ENCODE measurements around the gene DLL1. TPM values are rescaled to one million over a fixed set of nuclear protein-coding genes. Genes with fewer than 3 reads are reported as not detected.

The DLL1 gene
- total RNA-seq, 1 experiment from 2014 or later, result 0.84 TPM

DNA sequence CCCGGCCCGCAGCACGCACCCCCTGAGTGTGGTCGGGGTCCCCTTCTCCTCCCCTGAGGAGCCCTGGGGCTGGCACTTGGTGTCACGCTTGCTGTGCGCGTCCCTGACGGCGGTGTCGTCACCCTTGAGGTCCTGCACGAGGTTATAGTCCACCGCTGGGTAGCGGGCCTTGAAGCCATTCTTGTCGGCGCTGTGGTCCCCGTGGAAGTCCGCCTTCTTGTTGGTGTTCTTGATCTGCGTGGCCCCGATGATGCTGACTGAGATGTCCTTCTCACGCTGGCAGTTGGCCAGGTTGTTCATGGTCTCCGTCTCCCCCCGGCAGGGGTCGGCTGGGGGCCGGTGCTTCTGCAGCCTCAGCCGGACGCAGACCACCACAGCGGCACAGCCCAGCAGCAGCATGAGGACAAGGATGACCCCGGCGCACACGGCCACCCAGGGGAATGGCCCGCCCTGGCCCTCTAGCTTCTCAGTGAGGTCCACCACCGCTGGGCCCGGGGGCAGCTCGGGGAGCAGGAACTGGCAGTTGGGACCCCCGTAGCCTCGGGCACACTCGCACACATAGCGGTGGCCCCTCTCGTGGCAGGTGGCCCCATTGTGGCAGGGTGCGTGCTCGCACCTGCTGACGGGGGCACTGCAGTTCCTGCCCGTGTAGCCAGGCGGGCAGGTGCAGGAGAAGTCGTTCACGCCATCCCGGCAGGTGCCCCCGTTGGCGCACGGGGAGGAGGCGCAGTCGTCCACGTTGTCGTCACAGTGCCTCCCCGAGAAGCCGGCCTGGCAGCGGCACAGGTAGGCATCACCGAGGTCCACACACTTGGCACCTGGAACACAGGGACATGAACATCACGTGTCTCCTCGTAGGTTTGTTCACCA lies 7.4 kb downstream of the DLL1 start:
- Histone ChIP-seq H3F3A (ENCODE audit: low read length, unreplicated experiment) (no peaks in the 10 kb centered on the region), H3K9me3 (ENCODE audit: low read length) (no peaks in the 10 kb centered on the region), H3K27me3 (ENCODE audit: low read length) (no peaks in the 10 kb centered on the region), H3K36me3 (ENCODE audit: low read depth, low read length) (no peaks in the 10 kb centered on the region), H3K9me2 (replicated peaks; ENCODE audit: low read length) (no peaks in the 10 kb centered on the region), H3K4me1 (ENCODE audit: insufficient read depth, low read length) (peaks cover 18% of the 10 kb centered on the region; the same call in 1 of the 2 replicates), H2AFZ (ENCODE audit: low read length) (no peak overlapping the region), H3K27ac (ENCODE audit: low read length) (no peak overlapping the region), H4K20me1 (ENCODE audit: low read length) (no peaks in the 10 kb centered on the region), H3K79me2 (ENCODE audit: low read length) (no peaks in the 10 kb centered on the region), H3K9ac (ENCODE audit: low read length) (no peak overlapping the region), H3K4me3 (ENCODE audit: low read length) (no peak overlapping the region), H3K4me2 (ENCODE audit: low read length) (no peak overlapping the region)
- intact Hi-C loops (cut with micrococcal nuclease), result no loop called here
- CTCF ChIA-PET, result no interaction called here
- POLR2A ChIA-PET (ENCODE audit: unreplicated experiment), result no interaction called here
- no peak for TF ChIP-seq EZH2 (IDR thresholded peaks at IDR 0.05; ENCODE audit: low read length, unreplicated experiment)
- no TSS peak for BruUV-seq (replicated peaks)
- ATAC-seq (no peak), DNase-seq (no peak)

DNA sequence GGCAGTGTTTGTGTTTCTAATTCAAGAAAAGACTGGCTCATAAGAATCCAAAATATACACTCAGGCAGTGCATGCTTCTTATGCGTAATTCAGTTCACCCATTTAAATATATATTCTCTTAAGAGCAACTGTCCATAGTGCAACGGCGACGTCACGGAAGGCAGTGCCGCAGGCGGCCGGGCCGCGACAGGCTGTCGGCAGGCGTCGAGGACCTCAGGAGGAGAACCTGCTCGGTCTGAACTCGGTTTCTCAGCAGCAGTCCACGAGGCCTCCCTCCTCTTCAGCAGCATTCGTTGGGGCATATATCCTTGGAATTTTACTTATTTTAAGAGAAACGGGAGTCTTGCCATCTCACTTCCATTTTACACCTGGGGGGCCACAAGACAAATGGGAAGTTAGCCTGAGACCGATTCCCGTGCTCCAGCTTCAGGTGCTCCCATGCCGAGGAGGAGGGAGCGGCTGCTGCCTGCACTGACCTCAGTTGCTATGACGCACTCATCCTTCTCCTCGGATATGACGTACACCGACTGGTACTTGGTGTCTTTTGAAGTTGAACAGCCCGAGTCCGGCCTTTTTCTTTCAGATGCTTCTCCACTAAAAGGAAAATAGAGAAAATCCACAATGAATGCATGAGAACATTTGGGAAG lies 8.2 kb downstream of the DLL1 start:
- Histone ChIP-seq H3K4me3 (ENCODE audit: low read length) (no peak overlapping the region), H3K9ac (ENCODE audit: low read length) (no peak overlapping the region), H3K79me2 (ENCODE audit: low read length) (no peaks in the 10 kb centered on the region), H4K20me1 (ENCODE audit: low read length) (no peaks in the 10 kb centered on the region), H3K4me1 (ENCODE audit: insufficient read depth, low read length) (peaks cover 18% of the 10 kb centered on the region; the same call in 1 of the 2 replicates), H3K4me2 (ENCODE audit: low read length) (no peak overlapping the region), H3K9me3 (ENCODE audit: low read length) (no peaks in the 10 kb centered on the region), H3K27ac (ENCODE audit: low read length) (no peak overlapping the region), H3K9me2 (replicated peaks; ENCODE audit: low read length) (no peaks in the 10 kb centered on the region), H3K27me3 (ENCODE audit: low read length) (no peaks in the 10 kb centered on the region), H3K36me3 (ENCODE audit: low read depth, low read length) (no peaks in the 10 kb centered on the region), H3F3A (ENCODE audit: low read length, unreplicated experiment) (no peaks in the 10 kb centered on the region), H2AFZ (ENCODE audit: low read length) (no peak overlapping the region)
- ChIA-PET POLR2A (ENCODE audit: unreplicated experiment) (no interaction called here), CTCF (no interaction called here)
- no peak for TF ChIP-seq EZH2phosphoT487 (IDR thresholded peaks at IDR 0.05; ENCODE audit: borderline replicate concordance, low read length)
- no peak for TF ChIP-seq EZH2 (IDR thresholded peaks at IDR 0.05; ENCODE audit: low read length, unreplicated experiment)
- TF ChIP-seq, protein P1, sequence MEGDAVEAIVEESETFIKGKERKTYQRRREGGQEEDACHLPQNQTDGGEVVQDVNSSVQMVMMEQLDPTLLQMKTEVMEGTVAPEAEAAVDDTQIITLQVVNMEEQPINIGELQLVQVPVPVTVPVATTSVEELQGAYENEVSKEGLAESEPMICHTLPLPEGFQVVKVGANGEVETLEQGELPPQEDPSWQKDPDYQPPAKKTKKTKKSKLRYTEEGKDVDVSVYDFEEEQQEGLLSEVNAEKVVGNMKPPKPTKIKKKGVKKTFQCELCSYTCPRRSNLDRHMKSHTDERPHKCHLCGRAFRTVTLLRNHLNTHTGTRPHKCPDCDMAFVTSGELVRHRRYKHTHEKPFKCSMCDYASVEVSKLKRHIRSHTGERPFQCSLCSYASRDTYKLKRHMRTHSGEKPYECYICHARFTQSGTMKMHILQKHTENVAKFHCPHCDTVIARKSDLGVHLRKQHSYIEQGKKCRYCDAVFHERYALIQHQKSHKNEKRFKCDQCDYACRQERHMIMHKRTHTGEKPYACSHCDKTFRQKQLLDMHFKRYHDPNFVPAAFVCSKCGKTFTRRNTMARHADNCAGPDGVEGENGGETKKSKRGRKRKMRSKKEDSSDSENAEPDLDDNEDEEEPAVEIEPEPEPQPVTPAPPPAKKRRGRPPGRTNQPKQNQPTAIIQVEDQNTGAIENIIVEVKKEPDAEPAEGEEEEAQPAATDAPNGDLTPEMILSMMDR (conservative IDR thresholded peaks at IDR 0.05; ENCODE audit: low read depth, low read length), result no peak
- no peak for ATAC-seq
- BruUV-seq (replicated peaks), result no TSS peak
- DNase-seq, result no peak
- intact Hi-C loops (cut with micrococcal nuclease), result no loop called here

DNA sequence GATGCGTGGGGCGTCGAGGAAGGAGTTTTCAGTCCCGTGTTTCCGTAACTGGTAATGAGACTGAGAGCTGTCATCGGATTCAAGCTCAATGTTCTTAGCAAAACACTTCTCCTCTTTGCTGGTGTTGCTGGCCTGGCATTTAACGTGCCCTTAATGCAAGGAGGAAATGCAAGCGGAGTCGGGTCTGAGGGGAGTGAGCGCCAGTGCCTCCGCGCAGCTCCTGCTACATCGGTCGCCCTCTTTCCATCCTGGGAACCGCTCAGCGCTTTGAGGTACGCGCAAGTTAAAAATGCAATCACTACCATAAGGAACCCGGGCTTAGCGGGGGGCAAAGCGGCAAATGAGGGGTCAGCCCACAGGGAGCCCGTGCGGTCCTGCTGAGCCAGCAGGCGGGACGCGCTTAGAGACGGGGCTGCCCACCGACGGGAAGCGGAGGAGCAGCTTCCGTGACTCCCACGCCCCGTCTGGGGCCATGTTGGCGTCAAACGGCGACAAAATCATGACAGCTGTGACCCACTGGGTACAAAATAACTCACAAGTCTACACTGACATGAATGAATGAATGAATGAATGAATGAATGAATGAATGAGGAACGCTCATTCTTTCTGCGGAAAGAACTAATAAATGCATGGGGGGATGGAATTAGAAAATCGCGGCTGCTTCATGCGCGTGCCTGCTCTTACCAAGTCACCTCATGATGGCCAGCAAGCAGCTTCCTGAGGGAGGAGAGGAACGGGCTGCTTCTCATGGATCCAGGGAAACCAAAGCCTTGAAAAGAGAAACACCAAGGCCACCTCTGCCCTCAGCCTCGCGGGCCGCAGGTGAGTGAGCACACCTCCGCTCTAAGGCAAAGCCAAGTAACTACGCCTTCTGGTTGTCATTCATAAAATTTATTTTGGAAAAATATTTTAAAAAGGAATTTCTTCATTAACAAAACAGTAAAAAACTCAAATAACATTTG lies 9.3 kb downstream of the DLL1 start:
- Histone ChIP-seq H3K9ac (ENCODE audit: low read length) (no peak overlapping the region), H2AFZ (ENCODE audit: low read length) (no peak overlapping the region), H3K27me3 (ENCODE audit: low read length) (no peaks in the 10 kb centered on the region), H3K4me3 (ENCODE audit: low read length) (peak overlapping the region; percentile 73; the same call in 1 of the 2 replicates), H3K9me3 (ENCODE audit: low read length) (no peaks in the 10 kb centered on the region), H3K36me3 (ENCODE audit: low read depth, low read length) (no peaks in the 10 kb centered on the region), H3K27ac (ENCODE audit: low read length) (no peak overlapping the region), H3K9me2 (replicated peaks; ENCODE audit: low read length) (no peaks in the 10 kb centered on the region), H3F3A (ENCODE audit: low read length, unreplicated experiment) (no peaks in the 10 kb centered on the region), H4K20me1 (ENCODE audit: low read length) (no peaks in the 10 kb centered on the region), H3K4me1 (ENCODE audit: insufficient read depth, low read length) (peaks cover 18% of the 10 kb centered on the region; the same call in 1 of the 2 replicates), H3K79me2 (ENCODE audit: low read length) (no peaks in the 10 kb centered on the region), H3K4me2 (ENCODE audit: low read length) (peak overlapping the region; percentile 97)
- no peak for ATAC-seq
- POLR2A ChIA-PET (ENCODE audit: unreplicated experiment), result no interaction called here
- TF ChIP-seq EZH2phosphoT487 (IDR thresholded peaks at IDR 0.05; ENCODE audit: borderline replicate concordance, low read length) (no peak), EZH2 (IDR thresholded peaks at IDR 0.05; ENCODE audit: low read length, unreplicated experiment) (no peak)
- TF ChIP-seq, protein P1 (conservative IDR thresholded peaks at IDR 0.05; ENCODE audit: low read depth, low read length), result no peak
- no peak for DNase-seq
- BruUV-seq (replicated peaks), result no TSS peak
- intact Hi-C loops (cut with micrococcal nuclease), result no loop called here
- CTCF ChIA-PET, result no interaction called here
